ENCODE results near the gene TMPO. TPM values are rescaled to one million over a fixed set of nuclear protein-coding genes. Genes with fewer than 3 reads are reported as not detected.

TMPO gene
- total RNA-seq, 1 donor, result 52.1 TPM

DNA sequence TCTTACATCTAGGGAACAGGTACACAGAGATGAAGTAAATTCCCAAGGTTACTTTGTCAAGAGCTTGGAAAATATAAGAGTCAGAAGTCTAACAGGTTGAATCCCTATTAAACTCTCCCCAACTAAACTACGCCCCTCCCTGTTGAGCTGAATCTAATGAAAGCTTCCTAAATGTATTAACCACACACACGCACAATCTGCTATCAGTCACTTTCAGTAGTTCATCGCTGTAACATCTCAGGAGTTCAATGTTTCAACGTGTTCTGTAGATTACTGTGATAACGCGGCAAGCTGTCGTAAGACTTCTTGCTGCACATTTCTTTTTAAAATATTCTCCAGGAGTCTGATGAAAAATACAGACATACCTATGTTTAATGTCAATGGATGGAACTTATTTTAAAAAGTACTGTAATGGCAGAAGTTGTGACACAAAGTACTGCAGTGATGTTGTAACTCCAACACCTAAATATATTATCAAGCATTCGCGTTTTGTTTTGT, 77.5 kb downstream of the TMPO start:
- DNase-seq (ENCODE audit: insufficient read length, low spot score, missing footprints), result peak; percentile 74
- Histone ChIP-seq H3K4me2 (ENCODE audit: insufficient read depth, low read length) (peak overlapping the region; percentile 93), H2AFZ (ENCODE audit: low read length) (peak overlapping the region; percentile 97), H3K4me1 (ENCODE audit: insufficient read depth, low read length) (peaks cover 15% of the 10 kb centered on the region), H4K20me1 (ENCODE audit: insufficient read depth, low read length) (peaks cover 41% of the 10 kb centered on the region), H3K79me2 (ENCODE audit: insufficient read depth, low read length) (peaks cover 44% of the 10 kb centered on the region), H3K9me3 (ENCODE audit: low read depth, low read length) (no peaks in the 10 kb centered on the region), H3K4me3 (ENCODE audit: insufficient read depth, low read length) (peak overlapping the region; percentile 100), H3K27ac (ENCODE audit: low read depth, low read length) (peak overlapping the region; percentile 95), H3K36me3 (ENCODE audit: insufficient read depth, low read length) (peaks cover 26% of the 10 kb centered on the region), H3K27me3 (ENCODE audit: insufficient read depth, low read length) (no peaks in the 10 kb centered on the region)
- TF ChIP-seq, protein P1, sequence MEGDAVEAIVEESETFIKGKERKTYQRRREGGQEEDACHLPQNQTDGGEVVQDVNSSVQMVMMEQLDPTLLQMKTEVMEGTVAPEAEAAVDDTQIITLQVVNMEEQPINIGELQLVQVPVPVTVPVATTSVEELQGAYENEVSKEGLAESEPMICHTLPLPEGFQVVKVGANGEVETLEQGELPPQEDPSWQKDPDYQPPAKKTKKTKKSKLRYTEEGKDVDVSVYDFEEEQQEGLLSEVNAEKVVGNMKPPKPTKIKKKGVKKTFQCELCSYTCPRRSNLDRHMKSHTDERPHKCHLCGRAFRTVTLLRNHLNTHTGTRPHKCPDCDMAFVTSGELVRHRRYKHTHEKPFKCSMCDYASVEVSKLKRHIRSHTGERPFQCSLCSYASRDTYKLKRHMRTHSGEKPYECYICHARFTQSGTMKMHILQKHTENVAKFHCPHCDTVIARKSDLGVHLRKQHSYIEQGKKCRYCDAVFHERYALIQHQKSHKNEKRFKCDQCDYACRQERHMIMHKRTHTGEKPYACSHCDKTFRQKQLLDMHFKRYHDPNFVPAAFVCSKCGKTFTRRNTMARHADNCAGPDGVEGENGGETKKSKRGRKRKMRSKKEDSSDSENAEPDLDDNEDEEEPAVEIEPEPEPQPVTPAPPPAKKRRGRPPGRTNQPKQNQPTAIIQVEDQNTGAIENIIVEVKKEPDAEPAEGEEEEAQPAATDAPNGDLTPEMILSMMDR (IDR thresholded peaks at IDR 0.05; ENCODE audit: extremely low read depth, low read depth, low read length), result no peak

DNA sequence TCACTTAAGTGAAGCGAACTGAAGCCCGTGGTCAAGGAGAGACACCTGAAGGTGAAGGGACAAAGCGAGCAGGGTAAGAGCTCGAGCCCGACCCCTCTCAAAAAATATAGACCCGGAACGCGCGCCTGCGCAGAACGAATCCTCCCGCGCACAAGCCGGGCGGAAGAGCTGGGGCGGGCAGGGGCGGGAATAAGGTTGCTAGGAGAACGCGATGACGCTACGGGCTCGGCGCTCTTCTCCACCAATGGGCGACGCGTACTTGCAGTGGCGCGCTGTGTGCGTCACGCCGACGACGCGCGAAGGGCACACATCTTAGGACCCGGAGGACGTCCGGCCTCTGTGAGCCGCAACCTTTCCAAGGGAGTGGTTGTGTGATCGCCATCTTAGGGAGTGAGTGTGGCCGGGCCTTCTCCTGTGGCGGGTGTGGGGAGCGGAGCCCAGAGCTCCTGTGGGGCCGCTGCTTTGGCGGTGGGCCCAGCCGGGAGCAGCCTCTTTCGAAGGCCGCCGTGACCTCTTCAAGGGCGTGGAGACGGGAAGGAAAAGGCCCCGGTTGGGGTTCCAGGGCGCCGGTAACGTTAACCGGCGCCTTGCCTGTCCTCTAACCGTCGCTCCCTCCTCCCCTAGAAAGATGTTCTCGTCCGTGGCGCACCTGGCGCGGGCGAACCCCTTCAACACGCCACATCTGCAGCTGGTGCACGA, 78.1 kb downstream of the TMPO start, which contains the start of gene SLC25A3:
TSS of gene SLC25A3 (plus strand) at position 336 of the 699 bp plus-strand sequence. CDS start at position 629, 293 bp downstream.
- Histone ChIP-seq H4K20me1 (ENCODE audit: insufficient read depth, low read length) (peaks cover 41% of the 10 kb centered on the region), H3K79me2 (ENCODE audit: insufficient read depth, low read length) (peaks cover 50% of the 10 kb centered on the region), H3K9me3 (ENCODE audit: low read depth, low read length) (no peaks in the 10 kb centered on the region), H3K4me3 (ENCODE audit: insufficient read depth, low read length) (peak within 1 kb of the TSS; percentile 100), H3K27ac (ENCODE audit: low read depth, low read length) (peak within 1 kb of the TSS; percentile 95), H3K36me3 (ENCODE audit: insufficient read depth, low read length) (peaks cover 32% of the 10 kb centered on the region), H2AFZ (ENCODE audit: low read length) (peak within 1 kb of the TSS; percentile 97), H3K4me2 (ENCODE audit: insufficient read depth, low read length) (peak within 1 kb of the TSS; percentile 94), H3K4me1 (ENCODE audit: insufficient read depth, low read length) (peaks cover 15% of the 10 kb centered on the region), H3K27me3 (ENCODE audit: insufficient read depth, low read length) (no peaks in the 10 kb centered on the region)
- DNase-seq (ENCODE audit: insufficient read length, low spot score, missing footprints), result peak; percentile 97
- TF ChIP-seq, protein P1 (IDR thresholded peaks at IDR 0.05; ENCODE audit: extremely low read depth, low read depth, low read length), result no peak

DNA sequence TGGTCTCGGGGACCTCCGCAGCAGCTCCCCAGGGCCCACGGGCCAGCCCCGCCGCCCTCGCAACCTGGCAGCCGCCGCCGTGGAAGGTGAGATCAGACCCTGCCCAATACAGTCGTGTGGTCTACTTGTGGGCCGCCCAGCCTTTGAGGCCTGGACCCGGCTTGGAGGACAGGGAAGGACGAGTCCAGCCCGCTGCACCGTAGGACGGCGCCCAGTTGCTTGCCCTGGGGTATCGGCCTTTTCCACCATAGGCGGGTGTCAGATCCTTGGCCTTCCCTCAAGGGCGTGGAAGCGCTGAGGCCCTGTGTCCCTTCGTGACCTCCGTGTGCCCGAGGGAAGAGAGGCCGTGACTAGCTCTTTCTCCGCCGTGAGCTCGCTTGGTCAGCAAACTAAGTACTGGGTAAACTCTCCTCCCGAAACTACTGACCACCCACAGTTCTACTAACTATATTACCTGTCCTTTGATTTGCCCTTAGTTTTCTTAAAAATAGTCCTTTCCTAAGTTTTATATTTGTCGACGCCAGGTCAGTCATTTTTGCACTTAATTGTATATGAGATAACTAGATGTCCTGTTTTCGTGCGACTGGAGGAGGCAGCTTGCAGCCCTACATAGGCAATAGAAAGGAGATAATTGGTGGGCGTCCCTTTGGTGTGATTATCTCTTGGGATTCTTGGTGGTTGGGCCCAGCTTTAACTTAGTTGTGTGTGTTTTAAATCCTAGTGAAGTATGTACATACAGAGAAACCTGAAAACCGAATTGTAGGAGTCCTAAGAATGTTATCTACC, 78.9 kb downstream of the TMPO start:
- Histone ChIP-seq H3K4me2 (ENCODE audit: insufficient read depth, low read length) (peak overlapping the region; percentile 94), H3K9me3 (ENCODE audit: low read depth, low read length) (no peaks in the 10 kb centered on the region), H3K79me2 (ENCODE audit: insufficient read depth, low read length) (peaks cover 51% of the 10 kb centered on the region), H3K4me3 (ENCODE audit: insufficient read depth, low read length) (peak overlapping the region; percentile 100), H2AFZ (ENCODE audit: low read length) (peak overlapping the region; percentile 79), H3K36me3 (ENCODE audit: insufficient read depth, low read length) (peaks cover 37% of the 10 kb centered on the region), H4K20me1 (ENCODE audit: insufficient read depth, low read length) (peaks cover 42% of the 10 kb centered on the region), H3K27me3 (ENCODE audit: insufficient read depth, low read length) (no peaks in the 10 kb centered on the region), H3K27ac (ENCODE audit: low read depth, low read length) (peak overlapping the region; percentile 95), H3K4me1 (ENCODE audit: insufficient read depth, low read length) (peaks cover 15% of the 10 kb centered on the region)
- DNase-seq (ENCODE audit: insufficient read length, low spot score, missing footprints), result peak; percentile 26
- TF ChIP-seq, protein P1 (IDR thresholded peaks at IDR 0.05; ENCODE audit: extremely low read depth, low read depth, low read length), result no peak

Data from osteoblast (primary cell).